ENCODE measurements around the gene OR10P1. TPM values are rescaled to one million over a fixed set of nuclear protein-coding genes. Genes with fewer than 3 reads are reported as not detected.

The OR10P1 gene
- total and polyA plus RNA-seq, 12 donors: not detected

- intact Hi-C loops (cut with DNase I): no loop called here
- Histone ChIP-seq H3K36me3 (replicated peaks in 1 of 2) (no peaks in the 10 kb centered on the region), H3K4me3 (no peak overlapping the region)
Observed at GRCh38 chr12:55663391-55663790, 26.7 kb downstream of the OR10P1 start.

DNA sequence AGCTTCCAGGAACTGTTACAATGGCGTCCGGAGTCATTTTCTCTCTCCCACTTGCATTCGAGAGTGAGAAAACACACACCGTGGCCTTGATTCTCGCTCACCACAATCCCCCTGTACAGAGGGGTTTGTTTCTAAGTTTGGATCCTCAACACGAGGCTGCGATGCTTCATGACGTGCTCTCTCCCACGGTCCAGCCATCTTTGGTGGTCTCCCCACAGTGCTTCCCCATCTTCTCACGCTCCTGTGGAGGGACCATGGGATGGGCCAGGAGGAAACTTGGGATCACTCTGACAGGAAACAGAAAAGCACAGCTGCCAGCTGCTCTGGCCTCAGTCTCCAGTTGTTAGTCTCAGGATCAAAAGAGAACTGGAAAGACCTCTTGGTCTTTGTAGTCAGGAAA is 28.1 kb downstream of the OR10P1 start:
- intact Hi-C loops (cut with DNase I): no loop called here
- Histone ChIP-seq H3K27ac (no peak overlapping the region), H3K9me3 (replicated peaks in 1 of 3) (no peaks in the 10 kb centered on the region), H3K4me1 (replicated peaks in 1 of 2) (peaks cover 0 to 5% of the 10 kb centered on the region in 2 donors), H3K4me3 (no peak overlapping the region), H3K36me3 (replicated peaks in 1 of 2) (no peaks in the 10 kb centered on the region), H3K27me3 (no peaks in the 10 kb centered on the region)
- TF ChIP-seq CTCF (IDR thresholded peaks at IDR 0.05) (no peak), POLR2A (IDR thresholded peaks at IDR 0.05) (no peak)
- no peak for DNase-seq
- 82 to 91% (median 89%) methylated on average over 10 of the region's 10 CpGs for WGBS, 4 donors

More at GRCh38 chr12:55663391-55663790, 26.7 kb downstream of the OR10P1 start:
- Histone ChIP-seq H3K27ac (no peak overlapping the region), H3K4me1 (replicated peaks in 1 of 2) (peaks cover 9 to 16% of the 10 kb centered on the region in 2 donors), H3K9me3 (replicated peaks in 1 of 3) (no peaks in the 10 kb centered on the region), H3K27me3 (no peaks in the 10 kb centered on the region)
- WGBS, 4 donors: 56 to 82% (median 62%) methylated on average over 1 of the region's 1 CpG
- no peak for TF ChIP-seq POLR2A (IDR thresholded peaks at IDR 0.05)
- TF ChIP-seq CTCF (IDR thresholded peaks at IDR 0.05): no peak
- DNase-seq: no peak

GRCh38 chr12:55666508-55666907 is 29.8 kb downstream of the OR10P1 start:
- no peak overlapping the region for H3K27ac ChIP-seq
- no peak overlapping the region for H3K4me3 ChIP-seq
- DNase-seq: peak in 1 of 7 donors; percentile 35
- TF ChIP-seq CTCF (IDR thresholded peaks at IDR 0.05): no peak
- TF ChIP-seq POLR2A (IDR thresholded peaks at IDR 0.05): no peak
- intact Hi-C loops (cut with DNase I): no loop called here
- 70 to 84% (median 81%) methylated on average over 5 to 7 of the region's 7 CpGs for WGBS, 4 donors
- H3K9me3 ChIP-seq (replicated peaks in 1 of 3): no peaks in the 10 kb centered on the region
- no peaks in the 10 kb centered on the region for H3K27me3 ChIP-seq
- no peaks in the 10 kb centered on the region for H3K4me1 ChIP-seq (replicated peaks in 1 of 2)
- no peaks in the 10 kb centered on the region for H3K36me3 ChIP-seq (replicated peaks in 1 of 2)

DNA sequence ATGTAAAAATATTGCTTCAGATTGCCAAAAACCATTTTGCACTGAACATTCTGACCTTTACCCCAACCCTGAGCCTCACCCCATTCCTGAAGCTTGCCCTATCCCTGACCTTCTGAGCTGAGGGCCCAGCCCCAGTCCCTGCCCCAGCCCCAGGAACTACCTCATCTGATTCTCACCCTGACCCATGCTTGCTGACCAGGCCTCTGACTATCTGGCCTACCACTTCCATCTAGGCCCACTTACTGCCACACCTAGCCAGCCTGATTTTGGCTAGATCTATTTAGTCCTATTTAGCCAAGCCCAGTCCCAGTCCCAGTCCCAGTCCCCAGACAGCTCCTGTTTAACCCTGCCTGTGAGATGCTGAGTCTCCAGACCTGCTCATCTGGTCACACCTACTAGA is 33.6 kb downstream of the OR10P1 start:
- Histone ChIP-seq H3K36me3 (replicated peaks in 1 of 2) (no peaks in the 10 kb centered on the region), H3K4me1 (replicated peaks in 1 of 2) (peaks cover 0 to 4% of the 10 kb centered on the region in 2 donors), H3K4me3 (no peak overlapping the region), H3K9me3 (replicated peaks in 1 of 3) (no peaks in the 10 kb centered on the region), H3K27me3 (no peaks in the 10 kb centered on the region), H3K27ac (peak overlapping the region in 1 of 5 donors; percentile 10)
- no peak for TF ChIP-seq POLR2A (IDR thresholded peaks at IDR 0.05)
- no peak for TF ChIP-seq CTCF (IDR thresholded peaks at IDR 0.05)
- intact Hi-C loops (cut with DNase I): no loop called here
- peak in 1 of 7 donors; percentile 38 for DNase-seq

Data from adrenal gland (tissue), 12 donors.